Peyer's patch (tissue), 4 donors: Measurements from ENCODE around the gene GPATCH4. TPM values are rescaled to one million over a fixed set of nuclear protein-coding genes. Genes with fewer than 3 reads are reported as not detected.

Experiments used
- DNase-seq, 3 donors: peaks; one replicate each; pipeline ENCODE4 v3.0.0-alpha.2; 2017 to 2019
- H3K27ac ChIP-seq, 4 donors: fragments of 200-600 bp; sonication (generic); one replicate each; pipeline ENCODE4 v1.5.1; 2016 to 2019
- H3K27me3 ChIP-seq, 2 donors: fragments of 200-600 bp; sonication (generic); one replicate each; pipeline ENCODE4 v1.5.1; 2019
- H3K36me3 ChIP-seq, 3 donors: fragments of 200-600 bp; sonication (generic); one replicate each; pipeline ENCODE4 v1.5.1; 2016 to 2019
- H3K4me1 ChIP-seq, 4 donors: fragments of 200-600 bp; sonication (generic); one replicate each; pipeline ENCODE4 v1.5.1; 2016 to 2019
- H3K4me3 ChIP-seq, 4 donors: fragments of 200-600 bp; sonication (generic); 1 replicate in 3 of 4; 2 replicates in 1 of 4; pipeline ENCODE4 v1.5.1; 2016 to 2019; ENCODE audit warnings: mild to moderate bottlenecking in 1 of 4
- H3K9me3 ChIP-seq, 4 donors: fragments of 200-600 bp; sonication (generic); one replicate each; pipeline ENCODE4 v1.5.1; 2016 to 2019; ENCODE audit warnings: mild to moderate bottlenecking in 1 of 4
- CTCF ChIP-seq, 6 experiments: fragments of 450-650 bp in 4 of 6; fragments of 200-600 bp in 2 of 6; sonication (generic) in 1 of 6; IDR thresholded peaks; one replicate each; pipeline ENCODE4 v1.5.1; 2017 to 2019; ENCODE audit warnings: antibody characterized with exemption in 6 of 6, mild to moderate bottlenecking in 3 of 6, moderate library complexity in 1 of 6
- POLR2A ChIP-seq, 2 donors: fragments of 450-650 bp; IDR thresholded peaks; one replicate each; pipeline ENCODE4 v1.5.1; 2017; ENCODE audit warnings: antibody characterized with exemption in 2 of 2, mild to moderate bottlenecking in 2 of 2, moderate library complexity in 2 of 2
- total RNA-seq, 4 donors: library from RNA; depleted of rRNA; stranded (reverse); fragments of >200 nt; gene quantifications; one replicate each; pipeline ENCODE4 v1.1.0, GENCODE V29; 2016

Gene GPATCH4
- total RNA-seq, 4 donors from 2014 or later, result 6.3 to 38.0 (median 11.3) TPM

DNA sequence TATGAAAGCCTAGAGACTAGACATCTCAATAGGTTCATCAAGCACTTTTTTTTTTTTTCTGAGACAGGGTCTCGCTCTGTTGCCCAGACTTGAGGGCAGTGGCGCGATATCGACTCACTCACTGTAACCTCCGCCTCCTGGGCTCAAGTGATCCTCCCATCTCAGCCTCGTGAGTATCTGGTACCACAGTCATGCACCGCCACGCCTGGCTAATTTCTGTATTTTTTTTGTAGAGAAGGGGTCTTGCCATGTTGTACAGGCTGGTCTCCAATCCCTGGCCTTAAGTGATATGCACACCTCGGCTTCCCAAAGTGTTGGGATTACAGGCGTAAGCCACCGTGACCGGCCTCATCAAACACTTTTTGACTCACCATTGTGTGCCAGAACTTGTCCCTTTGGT lies 613 bp upstream of the GPATCH4 start:
- TF ChIP-seq CTCF (IDR thresholded peaks at IDR 0.05) (no peak), POLR2A (IDR thresholded peaks at IDR 0.05) (no peak)
- H3K27ac ChIP-seq, result peak overlapping the region; percentile 55 to 86 (median 74)
- no peak for DNase-seq
- H3K9me3 ChIP-seq, result no peaks in the 10 kb centered on the region
- H3K4me1 ChIP-seq, result peaks cover 0 to 19% (median 2%) of the 10 kb centered on the region in 4 donors
- peaks cover 0 to 16% (median 0%) of the 10 kb centered on the region in 3 donors for H3K36me3 ChIP-seq
- no peaks in the 10 kb centered on the region for H3K27me3 ChIP-seq
- H3K4me3 ChIP-seq, result peak overlapping the region; percentile 49 to 92 (median 72)

DNA sequence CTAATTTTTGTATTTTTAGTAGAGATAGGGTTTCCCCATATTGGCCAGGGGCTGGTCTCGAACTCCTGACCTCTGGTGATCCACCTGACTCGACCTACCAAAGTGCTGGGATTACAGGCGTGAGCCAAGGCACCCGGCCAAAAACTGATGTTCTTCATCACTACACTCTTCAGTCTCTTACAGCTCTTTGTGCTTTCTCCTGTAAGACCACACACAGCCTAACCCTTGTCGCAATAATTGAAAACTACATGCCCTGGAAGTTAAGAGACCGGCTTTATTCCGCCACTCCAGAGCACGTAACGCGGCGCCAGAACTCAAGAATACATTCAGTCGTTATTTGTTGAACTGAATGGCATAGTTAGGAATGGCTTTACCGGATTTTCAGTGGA lies 552 bp downstream of the GPATCH4 start:
- no peaks in the 10 kb centered on the region for H3K27me3 ChIP-seq
- H3K36me3 ChIP-seq, result peaks cover 0 to 25% (median 0%) of the 10 kb centered on the region in 3 donors
- TF ChIP-seq CTCF (IDR thresholded peaks at IDR 0.05), result no peak
- TF ChIP-seq POLR2A (IDR thresholded peaks at IDR 0.05), result no peak
- H3K4me1 ChIP-seq, result peaks cover 0 to 19% (median 2%) of the 10 kb centered on the region in 4 donors
- DNase-seq, result no peak
- no peaks in the 10 kb centered on the region for H3K9me3 ChIP-seq
- peak overlapping the region; percentile 49 to 92 (median 72) for H3K4me3 ChIP-seq
- H3K27ac ChIP-seq, result peak overlapping the region; percentile 55 to 86 (median 74)

GRCh38 chr1:156599811-156600210 lies 1.5 kb downstream of the GPATCH4 start:
- no peak for TF ChIP-seq POLR2A (IDR thresholded peaks at IDR 0.05)
- peak in 1 of 6 experiments; percentile 21 for TF ChIP-seq CTCF (IDR thresholded peaks at IDR 0.05)
- no peak for DNase-seq
- Histone ChIP-seq H3K4me3 (no peak overlapping the region), H3K9me3 (no peaks in the 10 kb centered on the region), H3K36me3 (peaks cover 0 to 30% (median 0%) of the 10 kb centered on the region in 3 donors), H3K4me1 (peaks cover 0 to 19% (median 2%) of the 10 kb centered on the region in 4 donors), H3K27ac (no peak overlapping the region), H3K27me3 (no peaks in the 10 kb centered on the region)

DNA sequence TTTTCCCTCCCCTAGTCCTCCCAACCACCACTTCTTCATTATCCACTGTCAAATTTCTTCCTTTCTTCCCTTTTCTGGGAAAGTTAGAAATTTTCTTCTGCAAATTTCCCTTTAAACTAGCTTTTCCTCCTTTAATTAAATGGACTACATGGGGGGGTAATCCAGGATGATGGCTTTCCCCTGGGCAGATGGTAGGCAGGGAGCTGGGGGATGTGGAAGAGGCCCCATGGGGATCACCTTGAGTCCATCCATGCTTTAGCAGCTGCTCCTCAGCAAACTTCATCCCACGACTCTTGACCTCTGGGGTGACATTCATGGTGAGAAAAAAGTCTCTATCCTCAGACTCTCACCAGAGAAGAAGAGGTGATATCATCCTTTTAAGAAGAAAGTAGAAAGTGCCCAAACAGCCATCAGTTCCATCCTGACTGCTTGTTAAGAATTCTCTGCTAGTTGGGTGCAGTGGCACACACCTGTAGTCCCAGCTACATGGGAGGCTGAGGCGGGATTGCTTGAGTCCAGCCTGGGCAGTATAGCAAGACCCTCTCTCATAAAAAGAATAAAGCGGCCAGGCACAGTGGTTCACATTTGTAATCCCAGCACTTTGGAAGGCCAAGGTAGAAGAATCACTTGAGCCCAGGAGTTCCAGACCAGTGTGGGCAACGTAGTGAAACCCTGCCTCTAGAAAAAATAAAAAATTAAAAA lies 2.4 kb downstream of the GPATCH4 start:
- peaks cover 0 to 19% (median 2%) of the 10 kb centered on the region in 4 donors for H3K4me1 ChIP-seq
- H3K36me3 ChIP-seq, result peaks cover 0 to 39% (median 0%) of the 10 kb centered on the region in 3 donors
- TF ChIP-seq POLR2A (IDR thresholded peaks at IDR 0.05) (no peak), CTCF (IDR thresholded peaks at IDR 0.05) (no peak)

DNA sequence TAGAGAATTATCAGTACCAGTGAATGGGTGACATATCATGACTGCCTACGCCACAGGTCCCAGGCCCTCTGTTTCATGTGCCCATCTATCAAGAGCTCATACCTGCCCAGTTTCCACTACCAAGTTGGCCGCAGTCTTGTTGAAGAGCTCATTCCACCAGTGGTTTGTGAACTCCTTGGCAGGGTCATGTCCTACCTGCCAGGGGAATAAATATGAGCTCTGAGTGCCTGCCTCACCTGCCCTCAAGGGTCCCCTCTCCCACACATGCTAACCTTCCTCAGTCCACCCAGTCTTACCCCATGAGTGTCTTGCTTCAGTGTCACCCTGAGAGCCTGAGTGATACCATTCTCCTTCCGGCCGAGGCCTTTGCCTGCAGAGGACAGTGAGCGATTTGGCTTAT lies 3.2 kb downstream of the GPATCH4 start:
- Histone ChIP-seq H3K36me3 (peaks cover 0 to 44% (median 0%) of the 10 kb centered on the region in 3 donors), H3K27me3 (no peaks in the 10 kb centered on the region), H3K27ac (no peak overlapping the region), H3K4me3 (no peak overlapping the region), H3K9me3 (no peaks in the 10 kb centered on the region), H3K4me1 (peaks cover 0 to 19% (median 2%) of the 10 kb centered on the region in 4 donors)
- TF ChIP-seq POLR2A (IDR thresholded peaks at IDR 0.05), result no peak
- no peak for DNase-seq

More for the DNA sequence above, 2.4 kb downstream of the GPATCH4 start:
- Histone ChIP-seq H3K27me3 (no peaks in the 10 kb centered on the region), H3K9me3 (no peaks in the 10 kb centered on the region), H3K4me3 (no peak overlapping the region), H3K27ac (no peak overlapping the region)
- DNase-seq, result no peak

DNA sequence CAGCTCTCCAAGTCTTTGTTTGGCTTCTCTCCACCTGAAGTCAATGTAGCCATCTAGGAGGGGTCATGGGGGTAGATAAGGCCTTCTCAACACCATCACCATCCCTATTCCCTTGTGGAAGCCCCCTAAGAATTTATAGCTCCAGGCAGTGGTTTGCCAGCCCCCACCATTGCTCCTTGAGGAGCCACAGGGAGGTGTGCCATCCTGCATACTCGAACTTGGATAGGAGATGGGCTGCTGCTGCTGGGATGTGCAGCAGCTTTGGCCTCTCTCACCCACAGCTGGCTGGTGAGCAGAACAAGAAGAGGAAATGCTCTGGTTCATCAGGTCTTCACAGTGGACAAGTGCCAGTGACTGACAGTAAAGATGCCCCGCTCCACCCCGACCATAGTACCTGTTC lies 4.9 kb downstream of the GPATCH4 start:
- peaks cover 0 to 13% (median 5%) of the 10 kb centered on the region in 4 donors for H3K4me1 ChIP-seq
- no peak for DNase-seq

More for the DNA sequence above, 4.9 kb downstream of the GPATCH4 start:
- H3K4me3 ChIP-seq, result no peak overlapping the region
- no peaks in the 10 kb centered on the region for H3K27me3 ChIP-seq
- peaks cover 0 to 44% (median 0%) of the 10 kb centered on the region in 3 donors for H3K36me3 ChIP-seq
- TF ChIP-seq POLR2A (IDR thresholded peaks at IDR 0.05) (no peak), CTCF (IDR thresholded peaks at IDR 0.05) (no peak)
- H3K9me3 ChIP-seq, result no peaks in the 10 kb centered on the region
- H3K27ac ChIP-seq, result no peak overlapping the region
